ENCODE measurements around the gene ELFN2.

DNA sequence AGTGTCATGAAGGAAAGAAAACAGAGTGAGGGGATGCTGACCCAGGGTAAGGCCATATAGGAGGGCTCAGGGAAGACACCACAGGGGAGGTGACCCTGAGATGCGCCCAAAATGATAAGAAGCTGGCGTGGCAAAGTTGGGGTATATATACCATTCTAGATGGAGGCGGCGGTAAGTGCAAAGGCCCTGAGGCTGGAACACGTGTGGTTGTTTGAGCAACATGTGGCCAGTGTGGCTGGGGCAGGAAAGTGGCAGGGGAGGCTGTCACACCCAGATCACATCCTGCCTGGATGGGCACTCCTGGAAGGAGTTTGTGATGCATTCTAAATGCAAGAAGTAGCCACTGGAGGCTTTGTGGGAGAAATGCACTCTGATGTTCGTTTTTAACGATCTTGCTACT is 74.8 kb downstream of the ELFN2 start:
- TF ChIP-seq CTCF (conservative IDR thresholded peaks at IDR 0.05; ENCODE audit: low read depth, low read length) (no peak), EZH2phosphoT487 (IDR thresholded peaks at IDR 0.05; ENCODE audit: borderline replicate concordance, low read length) (no peak), EZH2 (IDR thresholded peaks at IDR 0.05; ENCODE audit: low read length, unreplicated experiment) (no peak)
